ENCODE results near the gene TRAK1. TPM values are rescaled to one million over a fixed set of nuclear protein-coding genes. Genes with fewer than 3 reads are reported as not detected.
"Not testable (repeated sequence)": the region's sequence is repeated elsewhere in the genome, so short reads cannot be mapped to it uniquely, and the experiment has no call there.

TRAK1 gene
- total and polyA plus RNA-seq, 2 experiments from 2014 or later, result 19.0 to 28.8 TPM

GRCh38 chr3:42045708-42046243, 45.4 kb upstream of the TRAK1 start:
- no peaks in the 10 kb centered on the region for H3K36me3 ChIP-seq (replicated peaks; ENCODE audit: insufficient read depth, low read depth)
- H3K27me3 ChIP-seq, result no peaks in the 10 kb centered on the region
- H3K9me2 ChIP-seq (replicated peaks; ENCODE audit: insufficient read depth), result no peaks in the 10 kb centered on the region
- H3K9me3 ChIP-seq (ENCODE audit: low read depth), result no peaks in the 10 kb centered on the region
- peaks cover 26% of the 10 kb centered on the region for H3K4me1 ChIP-seq (ENCODE audit: insufficient read depth)
- H3K4me3 ChIP-seq, result no peak overlapping the region
- H3K4me2 ChIP-seq, result no peak overlapping the region
- H3K27ac ChIP-seq, result peak overlapping the region; percentile 12
- no peak for DNase-seq (ENCODE audit: low spot score)
- 60% methylated on average over 2 of the region's 2 CpGs for WGBS (ENCODE audit: low lambda C conversion rate, missing lambda C conversion rate)
- TF ChIP-seq EZH2 (IDR thresholded peaks at IDR 0.05; ENCODE audit: borderline replicate concordance), result no peak
- no peak for TF ChIP-seq EZH2phosphoT487 (IDR thresholded peaks at IDR 0.05; ENCODE audit: low read depth, severe bottlenecking, unreplicated experiment)
- TF ChIP-seq CTCF (IDR thresholded peaks at IDR 0.05; ENCODE audit: poor library complexity), result no peak
- no peak overlapping the region for H2AFZ ChIP-seq
- no peaks in the 10 kb centered on the region for H4K20me1 ChIP-seq (ENCODE audit: insufficient read depth, poor library complexity, severe bottlenecking)
- H3K79me2 ChIP-seq, result peaks cover 88% of the 10 kb centered on the region

- not testable (repeated sequence) for H3K4me2 ChIP-seq; H4K20me1 ChIP-seq (ENCODE audit: insufficient read depth, poor library complexity, severe bottlenecking); H3K9me2 ChIP-seq (replicated peaks; ENCODE audit: insufficient read depth); DNase-seq (ENCODE audit: low spot score); H2AFZ ChIP-seq; H3K27me3 ChIP-seq; H3K36me3 ChIP-seq (replicated peaks; ENCODE audit: insufficient read depth, low read depth); H3K4me3 ChIP-seq; H3K9me3 ChIP-seq (ENCODE audit: low read depth); H3K27ac ChIP-seq
- peaks cover 31% of the 10 kb centered on the region for H3K4me1 ChIP-seq (ENCODE audit: insufficient read depth)
- 66% methylated on average over 4 of the region's 4 CpGs for WGBS (ENCODE audit: low lambda C conversion rate, missing lambda C conversion rate)
- H3K79me2 ChIP-seq, result peaks cover 75% of the 10 kb centered on the region
These were observed 42.6 kb upstream of the TRAK1 start for GRCh38 chr3:42048526-42048925.

- DNase-seq (ENCODE audit: low spot score), result no peak
- Histone ChIP-seq H3K4me2 (no peak overlapping the region), H3K9me3 (ENCODE audit: low read depth) (no peaks in the 10 kb centered on the region), H2AFZ (no peak overlapping the region), H3K4me3 (no peak overlapping the region), H3K9me2 (replicated peaks; ENCODE audit: insufficient read depth) (no peaks in the 10 kb centered on the region), H3K27ac (no peak overlapping the region), H3K36me3 (replicated peaks; ENCODE audit: insufficient read depth, low read depth) (no peaks in the 10 kb centered on the region), H3K79me2 (peaks cover 77% of the 10 kb centered on the region), H3K4me1 (ENCODE audit: insufficient read depth) (peaks cover 36% of the 10 kb centered on the region), H3K27me3 (no peaks in the 10 kb centered on the region), H4K20me1 (ENCODE audit: insufficient read depth, poor library complexity, severe bottlenecking) (no peaks in the 10 kb centered on the region)
- TF ChIP-seq EZH2 (IDR thresholded peaks at IDR 0.05; ENCODE audit: borderline replicate concordance), result no peak
- no peak for TF ChIP-seq EZH2phosphoT487 (IDR thresholded peaks at IDR 0.05; ENCODE audit: low read depth, severe bottlenecking, unreplicated experiment)
- no peak for TF ChIP-seq CTCF (IDR thresholded peaks at IDR 0.05; ENCODE audit: poor library complexity)
- 92% methylated on average over 6 of the region's 6 CpGs for WGBS (ENCODE audit: low lambda C conversion rate, missing lambda C conversion rate)
These were observed 41.0 kb upstream of the TRAK1 start for GRCh38 chr3:42050126-42050525.

GRCh38 chr3:42051384-42052131, 39.6 kb upstream of the TRAK1 start:
- no peak overlapping the region for H3K4me3 ChIP-seq
- H2AFZ ChIP-seq, result no peak overlapping the region
- H3K4me2 ChIP-seq, result no peak overlapping the region
- no peaks in the 10 kb centered on the region for H4K20me1 ChIP-seq (ENCODE audit: insufficient read depth, poor library complexity, severe bottlenecking)
- peaks cover 26% of the 10 kb centered on the region for H3K4me1 ChIP-seq (ENCODE audit: insufficient read depth)
- no peaks in the 10 kb centered on the region for H3K9me2 ChIP-seq (replicated peaks; ENCODE audit: insufficient read depth)
- peaks cover 78% of the 10 kb centered on the region for H3K79me2 ChIP-seq
- WGBS (ENCODE audit: low lambda C conversion rate, missing lambda C conversion rate), result 73% methylated on average over 4 of the region's 4 CpGs
- no peak for TF ChIP-seq CTCF (IDR thresholded peaks at IDR 0.05; ENCODE audit: poor library complexity)
- no peak for TF ChIP-seq EZH2phosphoT487 (IDR thresholded peaks at IDR 0.05; ENCODE audit: low read depth, severe bottlenecking, unreplicated experiment)
- no peak for TF ChIP-seq EZH2 (IDR thresholded peaks at IDR 0.05; ENCODE audit: borderline replicate concordance)
- no peaks in the 10 kb centered on the region for H3K9me3 ChIP-seq (ENCODE audit: low read depth)
- H3K27ac ChIP-seq, result peak overlapping the region; percentile 61
- no peaks in the 10 kb centered on the region for H3K36me3 ChIP-seq (replicated peaks; ENCODE audit: insufficient read depth, low read depth)
- H3K27me3 ChIP-seq, result no peaks in the 10 kb centered on the region
- DNase-seq (ENCODE audit: low spot score), result peak; percentile 28
